WTC11 (cell line): ENCODE measurements around the gene CHST3. TPM values are rescaled to one million over a fixed set of nuclear protein-coding genes. Genes with fewer than 3 reads are reported as not detected.

ENCODE experiments used
- ATAC-seq: fragments of 200-7000 bp; cut with Tn5 transposase; 2 replicates; pipeline ENCODE4 v1.10.0; 2021; ENCODE audit warnings: mild to moderate bottlenecking, moderate library complexity
- CTCF ChIA-PET: fragments of 300-600 bp; sonication (Branson Sonifier 250); formaldehyde crosslinking; loops from one replicate; lab custom pipeline; 2021; ENCODE audit warnings: antibody characterized with exemption; lab: Charles Lee
- POLR2A ChIA-PET: fragments of 350-600 bp; sonication (Branson Sonifier 250); formaldehyde crosslinking; loops from one replicate; lab custom pipeline; 2021; ENCODE audit warnings: antibody characterized with exemption; lab: Charles Lee
- DNase-seq: peaks from one replicate; pipeline ENCODE4 v3.0.0; 2021; ENCODE audit warnings: low spot score
- H3K27ac Mint-ChIP-seq: 2 replicates; pipeline ENCODE4 v1.8.0; 2021; ENCODE audit warnings: mixed read lengths
- H3K27me3 Mint-ChIP-seq: 2 replicates; pipeline ENCODE4 v1.8.0; 2021; ENCODE audit warnings: low read depth, mild to moderate bottlenecking, moderate library complexity, mixed read lengths
- H3K36me3 Mint-ChIP-seq: 2 replicates; pipeline ENCODE4 v1.8.0; 2021; ENCODE audit warnings: mixed read lengths
- H3K4me1 Mint-ChIP-seq: 2 replicates; pipeline ENCODE4 v1.8.0; 2022; ENCODE audit warnings: mixed read lengths
- H3K4me3 Mint-ChIP-seq: 2 replicates; pipeline ENCODE4 v1.8.0; 2021; ENCODE audit warnings: mild to moderate bottlenecking, moderate library complexity, mixed read lengths
- H3K9me3 Mint-ChIP-seq: 2 replicates; pipeline ENCODE4 v1.8.0; 2021; ENCODE audit warnings: mixed read lengths
- ATF1 ChIP-seq: sonication (generic); formaldehyde crosslinking; IDR thresholded peaks from 2 replicates; pipeline ENCODE4 v1.8.1; 2023; ENCODE audit warnings: mild to moderate bottlenecking, moderate library complexity, missing genetic modification reagents
- CREB1 ChIP-seq: sonication (generic); formaldehyde crosslinking; IDR thresholded peaks from 2 replicates; pipeline ENCODE4 v1.8.0; 2023; ENCODE audit warnings: mild to moderate bottlenecking, missing genetic modification reagents
- FOXJ3 ChIP-seq: sonication (generic); formaldehyde crosslinking; IDR thresholded peaks from 2 replicates; pipeline ENCODE4 v1.9.0; 2021; ENCODE audit warnings: missing genetic modification reagents, mild to moderate bottlenecking, borderline replicate concordance
- GTF2I ChIP-seq: fragments of 250-450 bp; sonication (Bioruptor Pico); conservative IDR thresholded peaks from 2 replicates; pipeline ENCODE4 v1.4.0; 2021; ENCODE audit warnings: mild to moderate bottlenecking
- IRF2 ChIP-seq: sonication (generic); formaldehyde crosslinking; IDR thresholded peaks from 2 replicates; pipeline ENCODE4 v1.8.0; 2022; ENCODE audit warnings: low read depth, missing genetic modification reagents, borderline replicate concordance
- NFE2L1 ChIP-seq: sonication (generic); formaldehyde crosslinking; IDR thresholded peaks from 2 replicates; pipeline ENCODE4 v1.8.1; 2023; ENCODE audit warnings: missing genetic modification reagents
- ZBTB21 ChIP-seq: sonication (generic); formaldehyde crosslinking; IDR thresholded peaks from 2 replicates; pipeline ENCODE4 v1.8.1; 2023; ENCODE audit warnings: mild to moderate bottlenecking, missing genetic modification reagents, borderline replicate concordance
- total RNA-seq: library from RNA; stranded (reverse); gene quantifications from 3 replicates; pipeline ENCODE4 v1.2.3, GENCODE V29; 2021
- TF ChIP-seq, protein P1 (sequence below): fragments of 250-450 bp; sonication (Bioruptor Pico); IDR thresholded peaks from 2 replicates; pipeline ENCODE4 v1.9.0; 2021; ENCODE audit warnings: mild to moderate bottlenecking, borderline replicate concordance

The CHST3 gene
- total RNA-seq, 1 experiment from 2014 or later, result 7.0 TPM

DNA sequence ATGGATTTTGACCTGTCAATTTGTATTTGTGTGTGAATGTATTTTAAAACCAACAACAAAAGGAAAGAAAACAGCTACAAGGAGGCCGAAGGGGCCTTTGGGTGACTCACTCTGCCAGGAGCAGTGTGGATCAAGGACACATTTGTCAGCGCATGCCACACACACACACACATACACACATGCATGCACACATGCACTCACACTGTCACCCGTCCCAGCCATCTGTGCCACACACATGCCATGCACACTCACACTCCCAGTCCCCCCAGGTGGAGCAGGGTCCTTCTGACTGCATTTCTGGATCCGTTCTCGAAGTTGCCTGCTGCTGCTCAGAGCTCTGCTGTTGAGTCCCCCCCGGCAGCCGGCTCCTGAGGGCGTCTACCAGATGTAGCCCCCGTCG lies 98.2 kb downstream of the CHST3 start:
- CTCF ChIA-PET, result interaction anchor here (1.0 to 5.4 kb wide), 4 partner anchors 7 to 266 kb away, joined by 4 to 75 read pairs (median 10); no protein-coding TSS in a partner anchor
- Mint-ChIP-seq H3K36me3 (no peaks in the 10 kb centered on the region), H3K4me1 (peaks cover 14% of the 10 kb centered on the region), H3K27me3 (no peaks in the 10 kb centered on the region), H3K9me3 (no peaks in the 10 kb centered on the region), H3K27ac (no peak overlapping the region), H3K4me3 (no peak overlapping the region)
- POLR2A ChIA-PET, result no interaction called here
- TF ChIP-seq, protein P1, sequence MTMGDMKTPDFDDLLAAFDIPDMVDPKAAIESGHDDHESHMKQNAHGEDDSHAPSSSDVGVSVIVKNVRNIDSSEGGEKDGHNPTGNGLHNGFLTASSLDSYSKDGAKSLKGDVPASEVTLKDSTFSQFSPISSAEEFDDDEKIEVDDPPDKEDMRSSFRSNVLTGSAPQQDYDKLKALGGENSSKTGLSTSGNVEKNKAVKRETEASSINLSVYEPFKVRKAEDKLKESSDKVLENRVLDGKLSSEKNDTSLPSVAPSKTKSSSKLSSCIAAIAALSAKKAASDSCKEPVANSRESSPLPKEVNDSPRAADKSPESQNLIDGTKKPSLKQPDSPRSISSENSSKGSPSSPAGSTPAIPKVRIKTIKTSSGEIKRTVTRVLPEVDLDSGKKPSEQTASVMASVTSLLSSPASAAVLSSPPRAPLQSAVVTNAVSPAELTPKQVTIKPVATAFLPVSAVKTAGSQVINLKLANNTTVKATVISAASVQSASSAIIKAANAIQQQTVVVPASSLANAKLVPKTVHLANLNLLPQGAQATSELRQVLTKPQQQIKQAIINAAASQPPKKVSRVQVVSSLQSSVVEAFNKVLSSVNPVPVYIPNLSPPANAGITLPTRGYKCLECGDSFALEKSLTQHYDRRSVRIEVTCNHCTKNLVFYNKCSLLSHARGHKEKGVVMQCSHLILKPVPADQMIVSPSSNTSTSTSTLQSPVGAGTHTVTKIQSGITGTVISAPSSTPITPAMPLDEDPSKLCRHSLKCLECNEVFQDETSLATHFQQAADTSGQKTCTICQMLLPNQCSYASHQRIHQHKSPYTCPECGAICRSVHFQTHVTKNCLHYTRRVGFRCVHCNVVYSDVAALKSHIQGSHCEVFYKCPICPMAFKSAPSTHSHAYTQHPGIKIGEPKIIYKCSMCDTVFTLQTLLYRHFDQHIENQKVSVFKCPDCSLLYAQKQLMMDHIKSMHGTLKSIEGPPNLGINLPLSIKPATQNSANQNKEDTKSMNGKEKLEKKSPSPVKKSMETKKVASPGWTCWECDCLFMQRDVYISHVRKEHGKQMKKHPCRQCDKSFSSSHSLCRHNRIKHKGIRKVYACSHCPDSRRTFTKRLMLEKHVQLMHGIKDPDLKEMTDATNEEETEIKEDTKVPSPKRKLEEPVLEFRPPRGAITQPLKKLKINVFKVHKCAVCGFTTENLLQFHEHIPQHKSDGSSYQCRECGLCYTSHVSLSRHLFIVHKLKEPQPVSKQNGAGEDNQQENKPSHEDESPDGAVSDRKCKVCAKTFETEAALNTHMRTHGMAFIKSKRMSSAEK (CRISPR knock-in tag), result no peak
- TF ChIP-seq FOXJ3 (CRISPR knock-in tag), result no peak
- no peak for TF ChIP-seq NFE2L1
- TF ChIP-seq IRF2, result no peak
- no peak for TF ChIP-seq ZBTB21 (CRISPR knock-in tag)
- no peak for TF ChIP-seq ATF1 (CRISPR knock-in tag)
- no peak for TF ChIP-seq GTF2I (CRISPR knock-in tag)
- TF ChIP-seq CREB1, result no peak
- no peak for ATAC-seq
- no peak for DNase-seq

Other genes with a start within 250 kb of the CHST3 start
- 0.48 to 0.99 TPM (median 0.85 TPM) in 3 replicates for gene C10orf105, start 244.6 kb upstream of the CHST3 start, total RNA-seq
- 0.74 to 1.3 TPM (median 0.78 TPM) in 3 replicates for gene VSIR, start 190.9 kb upstream of the CHST3 start, total RNA-seq
- 397 to 474 TPM (median 462 TPM) in 3 replicates for gene PSAP, start 113.1 kb upstream of the CHST3 start, total RNA-seq
- gene SPOCK2, start 124.2 kb downstream of the CHST3 start, total RNA-seq, result 4.0 to 4.7 TPM (median 4.1 TPM) in 3 replicates